Epithelial cell of alveolus of lung (primary cell): ENCODE results near the gene C5orf58. TPM values are rescaled to one million over a fixed set of nuclear protein-coding genes. Genes with fewer than 3 reads are reported as not detected.

Source experiments
- total RNA-seq: library from RNA; depleted of rRNA; stranded (reverse); fragments of >200 nt; gene quantifications from 2 replicates; pipeline ENCODE4 v1.2.1, GENCODE V29; 2015

C5orf58 gene, protein sequence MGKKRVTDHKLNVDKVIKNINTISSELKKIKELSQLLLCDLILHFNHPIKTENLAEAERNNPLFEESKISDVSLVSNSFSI
- total RNA-seq = 1.4 TPM in 1 of 2 replicates, not detected in the other

DNA sequence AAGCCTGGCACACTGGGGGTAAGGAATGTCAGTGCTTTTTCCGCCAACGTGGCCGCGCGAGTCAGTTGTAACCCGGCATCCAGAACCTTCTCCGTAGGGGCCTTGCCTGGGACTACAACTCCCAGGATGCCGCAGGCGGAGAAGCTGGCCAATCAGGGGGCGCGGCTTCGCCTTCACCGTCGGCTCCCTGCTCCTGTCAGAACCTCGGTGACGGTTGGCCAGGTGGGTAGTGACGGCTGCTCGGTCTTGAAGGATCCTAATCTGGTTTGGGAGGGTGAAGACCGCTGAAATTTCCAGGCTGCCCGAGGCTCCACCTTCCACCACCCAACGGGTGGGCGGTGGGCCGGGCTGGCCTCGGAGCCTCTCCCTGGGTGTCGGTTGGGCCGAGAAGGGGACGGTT is at the start of gene C5orf58:
TSS of gene C5orf58 (plus strand) at position 200 of the 400 bp plus-strand sequence. CDS start 1,992 bp downstream, outside the sequence.

Other genes with a start within 250 kb of the C5orf58 start
- gene FOXI1, start 127.1 kb upstream of the C5orf58 start, total RNA-seq = not detected in 2 replicates
- under 0.01 TPM in 1 of 2 replicates, not detected in the other for gene LCP2, start 64.8 kb downstream of the C5orf58 start, total RNA-seq
- not detected in 2 replicates for gene KCNMB1, start 156.4 kb downstream of the C5orf58 start, total RNA-seq